ENCODE measurements around the gene TNFSF13. TPM values are rescaled to one million over a fixed set of nuclear protein-coding genes. Genes with fewer than 3 reads are reported as not detected.

Gene TNFSF13
- total RNA-seq (2012; rRNA removed), result 0.56 TPM in 1 of 2 replicates, not detected in the other
- 0.98 and 1.3 TPM in 2 replicates for polyA plus RNA-seq (2012; rRNA removed)
- 1.1 and 1.2 TPM in 2 replicates for polyA plus RNA-seq (2012; cell fraction: cytosol; rRNA removed)
- 1.4 and 1.9 TPM in 2 replicates for polyA plus RNA-seq (2012; cell fraction: nucleus; rRNA removed; ENCODE audit: low replicate concordance)
- Bru-seq, nascent RNA, result percentile 33 among the genes with signal in this experiment
- percentile 40 among the genes with signal in this experiment for BruChase-seq, experiment 1, labeled RNA remaining after a 6-hour chase
- BruChase-seq, experiment 2, labeled RNA remaining after a 2-hour chase, result percentile 20 among the genes with signal in this experiment
- long read RNA-seq, partial matches to known transcripts, result 0 of 1 reads
- long read RNA-seq, other reads (novel, unspliced or antisense), result 1 of 1 reads

- peaks cover 9% of the 10 kb centered on the region for H3K4me1 ChIP-seq (ENCODE audit: control insufficient read depth, insufficient read depth, low read length)
- H2AFZ ChIP-seq (replicated peaks; ENCODE audit: low read length, poor library complexity), result peak within 1 kb of the TSS; percentile 92
- peak within 1 kb of the TSS; percentile 56 for H3K4ac ChIP-seq (ENCODE audit: low read depth, low read length)
- no peak within 1 kb of the TSS for H2BK20ac ChIP-seq (ENCODE audit: low read depth, low read length)
- H4K5ac ChIP-seq (ENCODE audit: low read depth, low read length), result peak within 1 kb of the TSS; percentile 72
- H3K79me1 ChIP-seq (ENCODE audit: low read depth in 1 of 2, low read length in 2 of 2), result peaks cover 5 to 11% of the 10 kb centered on the region in 2 experiments; a peak in 3 of 4 replicates
- H4K8ac ChIP-seq (ENCODE audit: low read depth in 2 of 2, low read length in 2 of 2), result peak within 1 kb of the TSS; percentile 52 to 88; a peak in 3 of 4 replicates
- no peak within 1 kb of the TSS for H3K56ac ChIP-seq (ENCODE audit: extremely low read depth, insufficient read depth, low read length)
- H2BK15ac ChIP-seq (ENCODE audit: low read depth, low read length), result no peak within 1 kb of the TSS
- H2BK120ac ChIP-seq (ENCODE audit: low read depth, low read length), result no peak within 1 kb of the TSS; the same call in 1 of the 2 replicates
- no peak within 1 kb of the TSS for H3K4me3 ChIP-seq (ENCODE audit: insufficient read depth, low read depth, low read length)
- 0 out of 2 replicates have a peak within 1 kb of the TSS, but pooled peaks have one; percentile 21 for H4K91ac ChIP-seq (ENCODE audit: insufficient read depth, low read depth, low read length)
- ATAC-seq (ENCODE audit: low read depth) (no peak), DNase-seq (no peak)
- H3K27me3 ChIP-seq (ENCODE audit: control insufficient read depth, insufficient read depth, low read length), result no peaks in the 10 kb centered on the region
- peak within 1 kb of the TSS; percentile 75 for H2AK9ac ChIP-seq (replicated peaks; ENCODE audit: low read depth, low read length, poor library complexity)
- no peak for TF ChIP-seq CTCF (conservative IDR thresholded peaks at IDR 0.05; ENCODE audit: low read depth, low read length)
- TF ChIP-seq NFE2L2 (IDR thresholded peaks at IDR 0.05; ENCODE audit: low read depth, low read length), result no peak
- no peak for TF ChIP-seq CHD1 (IDR thresholded peaks at IDR 0.05; ENCODE audit: low read depth, low read length)
- TF ChIP-seq MAFK (IDR thresholded peaks at IDR 0.05; ENCODE audit: low read depth, low read length), result no peak
- TF ChIP-seq RAD21 (IDR thresholded peaks at IDR 0.05; ENCODE audit: low read length), result no peak
- peak within 1 kb of the TSS; percentile 3; the same call in 1 of the 2 replicates for H3K27ac ChIP-seq (ENCODE audit: insufficient read depth, low read length)
- H3K23ac ChIP-seq (ENCODE audit: low read depth, low read length), result peak within 1 kb of the TSS; percentile 16; the same call in 1 of the 2 replicates
- no peak within 1 kb of the TSS; the same call in 1 of the 2 replicates for H3K14ac ChIP-seq (replicated peaks; ENCODE audit: low read depth, low read length)
- ChIA-PET POLR2A (ENCODE audit: unreplicated experiment) (interaction anchor here (0.6 kb wide), 1 partner anchor 8 kb away, joined by 5 read pairs; no protein-coding TSS in a partner anchor), CTCF (no interaction called here)
- H2BK5ac ChIP-seq (ENCODE audit: low read depth, low read length, poor library complexity, severe bottlenecking), result no peak within 1 kb of the TSS
- H3K9me1 ChIP-seq (ENCODE audit: insufficient read depth, low read length), result no peaks in the 10 kb centered on the region
- WGBS, 2 experiments (ENCODE audit: extremely low coverage in 2 of 2, insufficient read length in 1 of 2), result 37% methylated on average over 5 of the region's 16 CpGs; no CpG with 5 or more reads in 1 of the 2 experiments
- intact Hi-C loops (cut with micrococcal nuclease), result no loop called here
- no peak within 1 kb of the TSS for H3K4me2 ChIP-seq (ENCODE audit: low read depth, low read length)
- no peaks in the 10 kb centered on the region for H4K20me1 ChIP-seq (ENCODE audit: insufficient read depth, low read length)
- H3K9ac ChIP-seq (ENCODE audit: low read depth, low read length), result peak within 1 kb of the TSS; percentile 24; the same call in 1 of the 2 replicates
- H3K9me3 ChIP-seq (ENCODE audit: control insufficient read depth, insufficient read depth, low read length), result no peaks in the 10 kb centered on the region
- H3K18ac ChIP-seq (ENCODE audit: low read depth, low read length), result no peak within 1 kb of the TSS
- in situ Hi-C loops (cut with MboI; ENCODE audit: low sequenced_read_pairs), result loop anchor here (10.0 kb wide), 1 partner anchor 204 kb away; the partner anchor contains the start of genes KCTD11 and TMEM95
- H2AK5ac ChIP-seq (ENCODE audit: low read depth, low read length), result peak within 1 kb of the TSS; percentile 58
- no TSS peak for BruUV-seq (replicated peaks)
- dilution Hi-C loops (cut with HindIII; ENCODE audit: low sequenced_read_pairs, unreplicated experiment), result no loop called here
- H3K36me3 ChIP-seq (ENCODE audit: control insufficient read depth, insufficient read depth, low read length), result peaks cover 3% of the 10 kb centered on the region
Observed at GRCh38 chr17:7558544-7559319, at the start of gene TNFSF13. Gene TNFSF13, plus strand, starts transcription at chr17:7558750. Its CDS starts 290 bp downstream, at chr17:7559040.

Measured in IMR-90 (cell line).